PC-3 (cell line): Measurements from ENCODE around the gene CD52. TPM values are rescaled to one million over a fixed set of nuclear protein-coding genes. Genes with fewer than 3 reads are reported as not detected.

Experiments
- ATAC-seq: fragments of 200-7000 bp; cut with Tn5 transposase; 2 replicates; pipeline ENCODE4 v1.9.1; 2020; ENCODE audit warnings: mild to moderate bottlenecking, moderate library complexity
- BruUV-seq: library from RNA; stranded (reverse); fragments of 400-500 nt; replicated peaks from 2 replicates; lab custom pipeline; 2021; lab: Mats Ljungman, UMichigan
- CTCF ChIA-PET: fragments of 300-600 bp; sonication (Branson Sonifier 250); formaldehyde crosslinking; loops from one replicate; lab custom pipeline; 2022; ENCODE audit warnings: antibody characterized with exemption; lab: Charles Lee
- POLR2A ChIA-PET: fragments of 300-600 bp; sonication (Branson Sonifier 250); formaldehyde crosslinking; loops from one replicate; lab custom pipeline; 2022; ENCODE audit warnings: antibody characterized with exemption; ENCODE audit not compliant: unreplicated experiment; lab: Charles Lee
- DNase-seq: peaks from one replicate; pipeline ENCODE4 v3.0.0-alpha.2; 2015
- H2AFZ ChIP-seq: fragments of 300-600 bp; sonication (generic); 2 replicates; pipeline ENCODE4 v1.6.0; 2016; ENCODE audit warnings: antibody characterized with exemption, low read length
- H3F3A ChIP-seq: fragments of 300-600 bp; sonication (generic); one replicate; pipeline ENCODE4 v1.6.0; 2017; ENCODE audit warnings: antibody characterized with exemption, low read length, control low read depth, mild to moderate bottlenecking; ENCODE audit not compliant: unreplicated experiment
- H3K27ac ChIP-seq: fragments of 300-600 bp; sonication (generic); 2 replicates; pipeline ENCODE4 v1.5.1; 2016; ENCODE audit warnings: mild to moderate bottlenecking, low read length
- H3K27me3 ChIP-seq: fragments of 300-600 bp; sonication (generic); 2 replicates; pipeline ENCODE4 v1.6.1; 2016; ENCODE audit warnings: low read length, mixed read lengths
- H3K36me3 ChIP-seq: fragments of 300-600 bp; sonication (generic); 2 replicates; pipeline ENCODE4 v1.6.1; 2016; ENCODE audit warnings: low read depth, mixed run types, low read length, mixed read lengths
- H3K4me1 ChIP-seq: fragments of 300-600 bp; sonication (generic); 2 replicates; pipeline ENCODE4 v1.5.1; 2016; ENCODE audit warnings: low read length; ENCODE audit not compliant: insufficient read depth
- H3K4me2 ChIP-seq: fragments of 300-600 bp; sonication (generic); 2 replicates; pipeline ENCODE4 v1.6.0; 2016; ENCODE audit warnings: low read length
- H3K4me3 ChIP-seq: fragments of 300-600 bp; sonication (generic); 2 replicates; pipeline ENCODE4 v1.5.1; 2016; ENCODE audit warnings: mild to moderate bottlenecking, low read length, mixed read lengths
- H3K79me2 ChIP-seq: fragments of 300-600 bp; sonication (generic); 2 replicates; pipeline ENCODE4 v1.6.1; 2017; ENCODE audit warnings: low read length, mixed read lengths
- H3K9ac ChIP-seq: fragments of 300-600 bp; sonication (generic); 2 replicates; pipeline ENCODE4 v1.6.0; 2016; ENCODE audit warnings: mild to moderate bottlenecking, low read length
- H3K9me2 ChIP-seq: fragments of 300-600 bp; sonication (generic); replicated peaks from 2 replicates; pipeline ENCODE4 v1.6.1; 2016; ENCODE audit warnings: mixed run types, low read length, mixed read lengths
- H3K9me3 ChIP-seq: fragments of 300-600 bp; sonication (generic); 2 replicates; pipeline ENCODE4 v1.6.1; 2016; ENCODE audit warnings: low read length, mixed read lengths
- H4K20me1 ChIP-seq: fragments of 300-600 bp; sonication (generic); 2 replicates; pipeline ENCODE4 v1.6.1; 2016; ENCODE audit warnings: low read length, mixed read lengths
- EZH2 ChIP-seq: fragments of 300-600 bp; sonication (generic); IDR thresholded peaks from one replicate; pipeline ENCODE4 v1.6.1; 2017; ENCODE audit warnings: antibody characterized with exemption, mild to moderate bottlenecking, low read length; ENCODE audit not compliant: unreplicated experiment
- EZH2phosphoT487 ChIP-seq: fragments of 300-600 bp; sonication (generic); IDR thresholded peaks from 2 replicates; pipeline ENCODE4 v1.6.1; 2018; ENCODE audit warnings: mild to moderate bottlenecking, antibody characterized with exemption, low read length, borderline replicate concordance
- intact Hi-C: fragments of 100-400 bp; cut with micrococcal nuclease; formaldehyde crosslinking; loops from 2 replicates; pipeline ENCODE4 v1.9.0; 2023
- total RNA-seq: library from RNA; depleted of rRNA; stranded (reverse); fragments of >200 nt; gene quantifications from 2 replicates; pipeline ENCODE4 v1.2.3, GENCODE V29; 2014
- TF ChIP-seq, protein P1 (sequence below): fragments of 300-600 bp; sonication (generic); conservative IDR thresholded peaks from 2 replicates; pipeline ENCODE4 v1.5.1; 2017; ENCODE audit warnings: antibody characterized with exemption, low read depth, mild to moderate bottlenecking, low read length

The CD52 gene
- total RNA-seq, 1 experiment from 2014 or later = not detected

DNA sequence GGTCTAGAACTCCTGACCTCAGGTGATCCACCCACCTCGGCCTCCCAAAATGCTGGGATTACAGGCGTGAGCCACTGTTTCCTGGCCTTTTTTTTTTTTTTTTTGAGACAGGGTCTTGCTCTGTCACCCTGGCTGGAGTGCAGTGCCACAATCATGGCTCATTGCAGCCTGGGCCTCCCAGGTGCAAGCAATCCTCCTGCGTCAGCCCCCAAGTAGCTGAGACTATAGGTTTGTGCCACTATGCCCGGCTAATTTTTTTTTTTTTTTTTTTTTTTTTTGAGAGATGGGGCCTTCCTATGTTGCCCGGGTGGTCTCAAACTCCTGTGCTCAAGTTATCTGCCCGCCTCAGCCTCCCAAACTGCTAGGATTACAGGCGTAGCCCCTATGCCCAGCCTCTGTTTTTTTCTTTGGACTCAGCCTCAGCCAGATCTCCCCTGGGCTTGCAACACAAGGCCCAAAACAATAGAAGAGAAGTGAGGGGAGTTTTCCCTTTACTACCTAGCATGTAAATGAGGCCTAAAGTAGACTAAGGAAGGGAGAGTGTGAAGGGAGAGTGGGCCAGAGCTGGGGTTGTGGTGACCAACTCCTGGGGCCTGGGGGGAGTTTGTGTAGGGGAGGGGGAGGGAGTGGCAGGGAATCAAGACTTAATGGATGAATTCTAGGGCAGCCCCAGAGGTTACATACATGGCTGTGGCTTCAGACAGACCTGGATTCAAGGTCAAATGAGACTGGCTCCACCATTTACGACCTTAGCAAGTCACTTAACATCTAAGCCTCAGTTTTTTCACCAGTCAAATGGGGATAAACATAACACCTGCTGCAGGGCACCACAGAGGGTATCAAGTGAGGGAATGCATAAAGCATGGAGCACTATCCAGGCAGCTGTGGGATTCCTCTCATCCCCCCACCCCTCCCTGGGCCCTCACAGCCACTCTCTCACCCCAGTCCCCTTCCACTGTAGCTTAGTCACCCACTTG is 1.6 kb upstream of the CD52 start:
- Histone ChIP-seq H3K9me2 (no peaks in the 10 kb centered on the region), H3K9ac (no peak overlapping the region), H4K20me1 (no peaks in the 10 kb centered on the region), H3K27me3 (no peaks in the 10 kb centered on the region), H3F3A (no peaks in the 10 kb centered on the region), H3K27ac (no peak overlapping the region), H3K36me3 (no peaks in the 10 kb centered on the region), H3K4me2 (no peak overlapping the region), H3K9me3 (no peaks in the 10 kb centered on the region), H3K4me1 (no peaks in the 10 kb centered on the region), H2AFZ (no peak overlapping the region), H3K4me3 (no peak overlapping the region), H3K79me2 (no peaks in the 10 kb centered on the region)
- ChIA-PET POLR2A (no interaction called here), CTCF (no interaction called here)
- no TSS peak for BruUV-seq
- no peak for ATAC-seq
- intact Hi-C loops = no loop called here
- no peak for DNase-seq
- no peak for TF ChIP-seq EZH2phosphoT487

DNA sequence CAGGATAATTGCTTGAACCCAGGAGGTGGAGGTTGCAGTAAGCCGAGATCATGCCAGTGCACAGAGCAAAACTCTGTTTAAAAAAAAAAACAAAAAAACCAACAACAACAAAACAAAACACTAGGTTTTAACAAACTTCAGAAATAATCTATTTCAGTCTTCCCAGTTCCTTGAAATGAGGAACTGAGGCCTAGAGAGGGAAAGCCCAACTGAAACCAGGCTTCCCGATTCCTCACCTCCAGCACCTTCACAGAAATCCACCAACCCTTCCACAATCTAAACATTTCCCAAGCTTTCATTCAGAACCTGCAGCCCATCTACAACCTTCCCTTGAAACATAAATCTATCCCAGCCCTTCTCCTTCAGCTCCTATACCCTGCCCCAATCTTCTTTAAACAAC is 612 bp upstream of the CD52 start:
- Histone ChIP-seq H3K9me2 (no peaks in the 10 kb centered on the region), H3K36me3 (no peaks in the 10 kb centered on the region), H3K79me2 (no peaks in the 10 kb centered on the region), H3K9me3 (no peaks in the 10 kb centered on the region), H3K4me3 (no peak overlapping the region), H2AFZ (no peak overlapping the region), H3K4me2 (no peak overlapping the region), H3K27ac (no peak overlapping the region), H3K9ac (no peak overlapping the region), H3K27me3 (no peaks in the 10 kb centered on the region), H4K20me1 (no peaks in the 10 kb centered on the region), H3F3A (no peaks in the 10 kb centered on the region), H3K4me1 (no peaks in the 10 kb centered on the region)
- intact Hi-C loops = no loop called here
- ChIA-PET CTCF (no interaction called here), POLR2A (no interaction called here)
- BruUV-seq = no TSS peak
- TF ChIP-seq EZH2 (no peak), EZH2phosphoT487 (no peak)
- TF ChIP-seq, protein P1, sequence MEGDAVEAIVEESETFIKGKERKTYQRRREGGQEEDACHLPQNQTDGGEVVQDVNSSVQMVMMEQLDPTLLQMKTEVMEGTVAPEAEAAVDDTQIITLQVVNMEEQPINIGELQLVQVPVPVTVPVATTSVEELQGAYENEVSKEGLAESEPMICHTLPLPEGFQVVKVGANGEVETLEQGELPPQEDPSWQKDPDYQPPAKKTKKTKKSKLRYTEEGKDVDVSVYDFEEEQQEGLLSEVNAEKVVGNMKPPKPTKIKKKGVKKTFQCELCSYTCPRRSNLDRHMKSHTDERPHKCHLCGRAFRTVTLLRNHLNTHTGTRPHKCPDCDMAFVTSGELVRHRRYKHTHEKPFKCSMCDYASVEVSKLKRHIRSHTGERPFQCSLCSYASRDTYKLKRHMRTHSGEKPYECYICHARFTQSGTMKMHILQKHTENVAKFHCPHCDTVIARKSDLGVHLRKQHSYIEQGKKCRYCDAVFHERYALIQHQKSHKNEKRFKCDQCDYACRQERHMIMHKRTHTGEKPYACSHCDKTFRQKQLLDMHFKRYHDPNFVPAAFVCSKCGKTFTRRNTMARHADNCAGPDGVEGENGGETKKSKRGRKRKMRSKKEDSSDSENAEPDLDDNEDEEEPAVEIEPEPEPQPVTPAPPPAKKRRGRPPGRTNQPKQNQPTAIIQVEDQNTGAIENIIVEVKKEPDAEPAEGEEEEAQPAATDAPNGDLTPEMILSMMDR = no peak
- ATAC-seq (no peak), DNase-seq (no peak)

DNA sequence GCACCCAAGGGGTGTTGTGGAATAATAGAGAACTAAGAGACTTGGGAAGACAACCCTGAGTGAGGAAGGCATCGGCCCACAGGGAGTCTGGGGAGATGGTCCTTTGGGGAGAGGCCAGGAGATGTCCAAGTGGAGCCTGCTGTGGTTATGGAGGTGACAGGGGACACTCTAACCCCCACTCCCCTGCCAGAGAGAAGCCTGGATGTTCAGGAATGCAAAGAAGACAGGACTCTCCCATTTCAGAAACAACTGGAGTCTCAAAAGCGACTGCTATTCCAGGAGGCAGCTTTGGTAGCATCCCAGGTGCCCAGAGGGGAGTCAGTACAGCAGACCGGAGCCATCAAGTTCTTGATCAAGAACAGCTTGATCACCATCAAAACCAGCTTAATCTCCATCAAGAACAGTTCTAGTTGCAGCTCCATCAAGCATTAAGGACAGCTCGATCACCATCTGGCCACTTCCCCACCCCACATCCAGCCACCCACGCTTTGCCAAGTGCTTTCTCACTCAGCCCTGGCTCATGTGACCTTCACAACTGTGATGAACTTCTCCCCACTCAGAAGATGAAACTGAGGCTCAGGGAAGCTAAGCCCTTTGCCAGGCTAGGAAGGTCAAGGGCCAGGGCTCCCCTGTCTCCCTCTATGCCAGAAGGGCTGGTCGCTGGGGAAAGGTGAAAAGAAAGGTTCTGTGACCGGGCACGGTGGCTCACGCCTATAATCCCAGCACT is 743 bp downstream of the CD52 start:
- TF ChIP-seq EZH2 (no peak), EZH2phosphoT487 (no peak)
- TF ChIP-seq, protein P1 = no peak
- CTCF ChIA-PET = interaction anchor here (1.0 kb wide), 1 partner anchor 43 kb away, joined by 3 read pairs; no protein-coding TSS in a partner anchor
- H3K9me2 ChIP-seq = no peaks in the 10 kb centered on the region
- ATAC-seq = no peak
- no TSS peak for BruUV-seq
- H3K9ac ChIP-seq = no peak overlapping the region
- no peak overlapping the region for H3K4me2 ChIP-seq
- no peaks in the 10 kb centered on the region for H4K20me1 ChIP-seq
- H2AFZ ChIP-seq = no peak overlapping the region
- no peaks in the 10 kb centered on the region for H3K27me3 ChIP-seq
- no peak overlapping the region for H3K4me3 ChIP-seq
- no peak for DNase-seq
- intact Hi-C loops = no loop called here
- no peaks in the 10 kb centered on the region for H3K36me3 ChIP-seq
- no peaks in the 10 kb centered on the region for H3K79me2 ChIP-seq
- no peaks in the 10 kb centered on the region for H3K4me1 ChIP-seq
- no peaks in the 10 kb centered on the region for H3F3A ChIP-seq
- POLR2A ChIA-PET = no interaction called here
- H3K9me3 ChIP-seq = no peaks in the 10 kb centered on the region
- H3K27ac ChIP-seq = no peak overlapping the region
